NCI-H226 (cell line): ENCODE data around the gene MATK.
A peak's percentile ranks its signal among the peaks of the same experiment; 100 is the strongest.
"Not testable (repeated sequence)": the region's sequence is repeated elsewhere in the genome, so short reads cannot be mapped to it uniquely, and the experiment has no call there.

Experiments used
- DNase-seq: peaks from one replicate; pipeline ENCODE4 v3.0.0-alpha.2; 2015

The MATK gene

GRCh38 chr19:3770136-3770999 is 15.8 kb downstream of the MATK start:
- no peak for DNase-seq

- DNase-seq, result no peak
Observed at GRCh38 chr19:3769494-3769893, 16.7 kb downstream of the MATK start.

GRCh38 chr19:3768748-3769099 is 17.5 kb downstream of the MATK start:
- no peak for DNase-seq

GRCh38 chr19:3768015-3768747 is 18.0 kb downstream of the MATK start:
- no peak for DNase-seq

GRCh38 chr19:3767050-3767449 is 19.1 kb downstream of the MATK start:
- DNase-seq, result no peak

- DNase-seq, result no peak
Observed at GRCh38 chr19:3766520-3766919, 19.7 kb downstream of the MATK start.

GRCh38 chr19:3765757-3766156 is 20.4 kb downstream of the MATK start:
- not testable (repeated sequence) for DNase-seq

- no peak for DNase-seq
Observed at GRCh38 chr19:3765121-3765520, 21.1 kb downstream of the MATK start.

GRCh38 chr19:3762501-3763459 is 23.4 kb downstream of the MATK start, which contains the start of gene MRPL54:
MRPL54 (plus strand) TSS chr19:3762682; CDS start chr19:3762701, 19 bp downstream.
- DNase-seq, result peak; percentile 96

GRCh38 chr19:3762130-3762473 is 24.1 kb downstream of the MATK start:
- no peak for DNase-seq

- peak; percentile 77 for DNase-seq
Observed at GRCh38 chr19:3761382-3762129, 24.6 kb downstream of the MATK start, which contains the start of gene APBA3. APBA3 (minus strand) TSS chr19:3761692; CDS start chr19:3760264, 1,428 bp downstream.

GRCh38 chr19:3760871-3761361 is 25.3 kb downstream of the MATK start:
- DNase-seq, result no peak

- DNase-seq, result no peak
Observed at GRCh38 chr19:3759482-3760254, 26.5 kb downstream of the MATK start.

GRCh38 chr19:3758297-3758696 is 27.9 kb downstream of the MATK start:
- not testable (repeated sequence) for DNase-seq

- DNase-seq, result not testable (repeated sequence)
Observed at GRCh38 chr19:3757705-3758104, 28.5 kb downstream of the MATK start.

- DNase-seq, result no peak
Observed at GRCh38 chr19:3753631-3754410, 32.4 kb downstream of the MATK start.

GRCh38 chr19:3752492-3752891 is 33.7 kb downstream of the MATK start:
- DNase-seq, result no peak

GRCh38 chr19:3751236-3751635 is 34.9 kb downstream of the MATK start:
- DNase-seq, result no peak

GRCh38 chr19:3750211-3750610 is 36.0 kb downstream of the MATK start:
- no peak for DNase-seq

- DNase-seq, result no peak
Observed at GRCh38 chr19:3748965-3749364, 37.2 kb downstream of the MATK start.
